CD14-positive monocyte (primary cell): Measurements from ENCODE around the gene ARMC9. TPM values are rescaled to one million over a fixed set of nuclear protein-coding genes. Genes with fewer than 3 reads are reported as not detected.

Source experiments
- DNase-seq, 3 donors: peaks; one replicate each; pipeline ENCODE4 v3.0.0-alpha.2; 2011 to 2022
- H2AFZ ChIP-seq: 2 replicates; pipeline ENCODE4 v1.6.0; 2012; ENCODE audit warnings: mild to moderate bottlenecking, low read depth, low read length, inconsistent platforms; ENCODE audit not compliant: insufficient read depth, poor library complexity, severe bottlenecking
- H3K27ac ChIP-seq, 2 donors: 1 replicate in 1 of 2; 2 replicates in 1 of 2; pipeline ENCODE4 v1.5.1; 2012 to 2013; ENCODE audit warnings: low read length in 2 of 2, control low read depth in 1 of 2, inconsistent platforms in 1 of 2, low read depth in 1 of 2, mild to moderate bottlenecking in 1 of 2
- H3K27me3 ChIP-seq, 2 donors: one replicate each; pipeline versions ENCODE4 v1.6.0 to v1.6.1; 2011 to 2013; ENCODE audit warnings: low read length in 2 of 2; ENCODE audit not compliant: control insufficient read depth in 2 of 2, insufficient read depth in 2 of 2
- H3K36me3 ChIP-seq, 2 donors: replicated peaks in 1 of 2; 1 replicate in 1 of 2; 2 replicates in 1 of 2; pipeline versions ENCODE4 v1.5.1 to v1.6.1; 2012 to 2013; ENCODE audit warnings: low read length in 2 of 2, control low read depth in 1 of 2, inconsistent platforms in 1 of 2, mild to moderate bottlenecking in 1 of 2; ENCODE audit not compliant: insufficient read depth in 2 of 2, control insufficient read depth in 1 of 2
- H3K4me1 ChIP-seq, 2 donors: 1 replicate in 1 of 2; 2 replicates in 1 of 2; pipeline versions ENCODE4 v1.5.1 to v1.6.1; 2012 to 2013; ENCODE audit warnings: low read length in 2 of 2, control low read depth in 1 of 2, inconsistent platforms in 1 of 2, mild to moderate bottlenecking in 1 of 2, moderate library complexity in 1 of 2; ENCODE audit not compliant: insufficient read depth in 2 of 2, control insufficient read depth in 1 of 2
- H3K4me2 ChIP-seq: replicated peaks from 2 replicates; pipeline ENCODE3; 2012; ENCODE audit warnings: low read length, moderate library complexity, mild to moderate bottlenecking; ENCODE audit not compliant: poor library complexity, severe bottlenecking; ENCODE audit errors: extremely low read depth
- H3K4me3 ChIP-seq, 3 experiments: fragments of 200-600 bp in 1 of 3; sonication (generic) in 1 of 3; replicated peaks in 1 of 3; 1 replicate in 2 of 3; 2 replicates in 1 of 3; pipeline ENCODE4 v1.5.1; 2011 to 2013; ENCODE audit warnings: low read length in 3 of 3, mild to moderate bottlenecking in 3 of 3, control low read depth in 2 of 3, low read depth in 2 of 3, inconsistent platforms in 1 of 3, moderate library complexity in 1 of 3
- H3K79me2 ChIP-seq: 2 replicates; pipeline ENCODE4 v1.6.0; 2012; ENCODE audit warnings: mild to moderate bottlenecking, control low read depth, inconsistent platforms, low read length, moderate library complexity; ENCODE audit not compliant: insufficient read depth
- H3K9ac ChIP-seq: 2 replicates; pipeline ENCODE4 v1.6.0; 2017; ENCODE audit warnings: low read length, mild to moderate bottlenecking; ENCODE audit not compliant: insufficient read depth, poor library complexity, severe bottlenecking
- H3K9me3 ChIP-seq, 2 donors: replicated peaks in 1 of 2; 1 replicate in 1 of 2; 2 replicates in 1 of 2; pipeline versions ENCODE4 v1.5.1 to v1.6.1; 2012 to 2013; ENCODE audit warnings: low read length in 2 of 2, control low read depth in 1 of 2; ENCODE audit not compliant: control insufficient read depth in 1 of 2, insufficient read depth in 1 of 2
- H4K20me1 ChIP-seq: 2 replicates; pipeline ENCODE4 v1.6.0; 2012; ENCODE audit warnings: mild to moderate bottlenecking, low read length, control low read depth, moderate library complexity; ENCODE audit not compliant: insufficient read depth
- H3K27ac Mint-ChIP-seq, 7 donors: one replicate each; pipeline ENCODE4 v1.8.0; 2020; ENCODE audit warnings: mild to moderate bottlenecking in 7 of 7, mixed read lengths in 7 of 7, moderate library complexity in 6 of 7, inconsistent platforms in 2 of 7
- H3K27me3 Mint-ChIP-seq, 3 donors: one replicate each; pipeline ENCODE4 v1.8.0; 2021 to 2022; ENCODE audit warnings: low read depth in 3 of 3, mild to moderate bottlenecking in 3 of 3, mixed read lengths in 3 of 3, moderate library complexity in 3 of 3, inconsistent platforms in 1 of 3
- H3K36me3 Mint-ChIP-seq, 2 donors: one replicate each; pipeline ENCODE4 v1.8.0; 2020; ENCODE audit warnings: mixed read lengths in 2 of 2, inconsistent platforms in 1 of 2, mild to moderate bottlenecking in 1 of 2
- H3K4me1 Mint-ChIP-seq: one replicate; pipeline ENCODE4 v1.8.0; 2020; ENCODE audit warnings: mild to moderate bottlenecking, mixed read lengths
- H3K4me3 Mint-ChIP-seq, 2 donors: one replicate each; pipeline ENCODE4 v1.8.0; 2020; ENCODE audit warnings: mild to moderate bottlenecking in 2 of 2, mixed read lengths in 2 of 2, moderate library complexity in 1 of 2
- H3K9me3 Mint-ChIP-seq, 7 donors: one replicate each; pipeline ENCODE4 v1.8.0; 2020 to 2022; ENCODE audit warnings: mixed read lengths in 7 of 7, mild to moderate bottlenecking in 6 of 7, moderate library complexity in 6 of 7, inconsistent platforms in 2 of 7
- WGBS: methylation state at CpG from one replicate; pipeline ENCODE4 v1.1.5; 2013; ENCODE audit warnings: missing lambda C conversion rate; ENCODE audit not compliant: insufficient coverage; 5-methylcytosine and 5-hydroxymethylcytosine counted together
- intact Hi-C, 2 donors: fragments of 100-400 bp; cut with micrococcal nuclease; formaldehyde crosslinking; loops; one replicate each; pipeline versions ENCODE4 v1.15.0 to v1.15.1; 2023
- polyA plus RNA-seq, 3 donors: library from polyadenylated mRNA; depleted of rRNA in 1 of 3; unstranded in 2 of 3; stranded (reverse) in 1 of 3; fragments of 300-500 nt in 2 of 3; fragments of >200 nt in 1 of 3; fragmentation: Illumina TruSeq in 2 of 3; gene quantifications; 1 replicate in 2 of 3; 2 replicates in 1 of 3; pipeline ENCODE4 v1.2.3, GENCODE V29; 2012 to 2021
- TF ChIP-seq, protein P1 (sequence below): fragments of 200-600 bp; IDR thresholded peaks from one replicate; pipeline ENCODE4 v1.8.0; 2022; ENCODE audit warnings: antibody characterized with exemption, mild to moderate bottlenecking

ARMC9 gene
- polyA plus RNA-seq, 3 donors, result 0.07 to 0.27 TPM; not detected in 1

DNA sequence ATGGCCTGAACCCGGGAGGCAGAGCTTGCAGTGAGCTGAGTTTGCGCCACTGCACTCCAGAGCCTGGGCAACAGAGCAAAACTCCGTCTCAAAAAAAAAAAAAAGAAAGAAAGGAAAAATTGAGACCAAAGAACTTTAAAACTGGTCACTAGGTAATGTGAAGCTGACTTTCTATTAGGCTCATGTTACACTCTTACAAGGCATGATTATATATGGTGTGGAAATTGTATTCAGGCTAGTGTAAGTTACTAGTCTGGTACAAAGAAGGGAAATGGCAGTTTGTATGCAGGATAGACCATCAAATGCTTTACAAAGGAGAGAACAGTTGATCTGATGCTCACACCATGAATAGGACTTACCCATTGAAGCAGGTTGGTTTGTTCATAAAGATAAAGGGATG, 35.4 kb upstream of the ARMC9 start:
- 100% methylated on average over 3 of the region's 3 CpGs for WGBS
- no peak overlapping the region for H3K4me3 ChIP-seq
- Mint-ChIP-seq H3K36me3 (peaks cover 76 to 83% of the 10 kb centered on the region in 2 donors), H3K4me3 (no peak overlapping the region), H3K9me3 (no peaks in the 10 kb centered on the region), H3K27ac (no peak overlapping the region), H3K4me1 (peaks cover 3% of the 10 kb centered on the region), H3K27me3 (peaks cover 0 to 2% (median 0%) of the 10 kb centered on the region in 3 donors)
- H3K27me3 ChIP-seq, result no peaks in the 10 kb centered on the region
- no peak overlapping the region for H3K9ac ChIP-seq
- no peaks in the 10 kb centered on the region for H3K4me1 ChIP-seq
- H3K9me3 ChIP-seq, result no peaks in the 10 kb centered on the region
- no peak for DNase-seq
- H3K27ac ChIP-seq, result no peak overlapping the region
- intact Hi-C loops, result no loop called here
- no peak overlapping the region for H2AFZ ChIP-seq
- peaks cover 74 to 94% of the 10 kb centered on the region in 2 donors for H3K36me3 ChIP-seq
- H4K20me1 ChIP-seq, result no peaks in the 10 kb centered on the region
- no peak overlapping the region for H3K4me2 ChIP-seq
- H3K79me2 ChIP-seq, result no peaks in the 10 kb centered on the region
- TF ChIP-seq, protein P1, sequence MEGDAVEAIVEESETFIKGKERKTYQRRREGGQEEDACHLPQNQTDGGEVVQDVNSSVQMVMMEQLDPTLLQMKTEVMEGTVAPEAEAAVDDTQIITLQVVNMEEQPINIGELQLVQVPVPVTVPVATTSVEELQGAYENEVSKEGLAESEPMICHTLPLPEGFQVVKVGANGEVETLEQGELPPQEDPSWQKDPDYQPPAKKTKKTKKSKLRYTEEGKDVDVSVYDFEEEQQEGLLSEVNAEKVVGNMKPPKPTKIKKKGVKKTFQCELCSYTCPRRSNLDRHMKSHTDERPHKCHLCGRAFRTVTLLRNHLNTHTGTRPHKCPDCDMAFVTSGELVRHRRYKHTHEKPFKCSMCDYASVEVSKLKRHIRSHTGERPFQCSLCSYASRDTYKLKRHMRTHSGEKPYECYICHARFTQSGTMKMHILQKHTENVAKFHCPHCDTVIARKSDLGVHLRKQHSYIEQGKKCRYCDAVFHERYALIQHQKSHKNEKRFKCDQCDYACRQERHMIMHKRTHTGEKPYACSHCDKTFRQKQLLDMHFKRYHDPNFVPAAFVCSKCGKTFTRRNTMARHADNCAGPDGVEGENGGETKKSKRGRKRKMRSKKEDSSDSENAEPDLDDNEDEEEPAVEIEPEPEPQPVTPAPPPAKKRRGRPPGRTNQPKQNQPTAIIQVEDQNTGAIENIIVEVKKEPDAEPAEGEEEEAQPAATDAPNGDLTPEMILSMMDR, result no peak

DNA sequence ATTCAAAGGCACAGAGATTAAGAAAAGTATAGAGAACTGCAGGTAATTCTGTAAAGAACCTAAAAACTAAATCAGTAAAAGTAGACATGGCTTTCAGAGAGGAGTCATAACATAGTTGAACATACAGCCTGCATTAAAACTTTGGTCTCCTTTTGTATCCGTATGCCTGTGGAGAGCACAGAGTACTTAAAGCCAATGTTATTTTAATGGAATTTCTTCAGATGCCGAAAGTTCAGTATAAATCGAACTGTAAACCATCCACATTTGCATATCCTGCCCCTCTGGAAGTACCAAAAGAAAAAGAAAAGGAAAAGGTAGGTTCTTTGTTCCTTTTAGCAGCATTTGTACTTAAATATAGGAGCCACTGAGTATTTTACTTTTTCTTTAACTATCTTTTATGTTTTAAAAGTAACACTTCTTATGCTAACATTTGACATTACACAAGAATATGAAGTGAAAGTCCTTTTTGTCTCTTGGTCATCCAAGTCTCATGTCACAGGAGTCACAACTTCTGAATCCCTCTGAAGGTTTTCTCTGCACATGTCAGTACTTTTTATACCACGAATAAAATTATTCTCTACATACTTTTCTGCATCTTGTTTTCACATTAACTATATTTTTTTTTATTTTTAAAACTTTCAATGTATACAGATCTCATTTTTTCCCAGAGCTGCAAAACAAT, 34.9 kb upstream of the ARMC9 start:
- no CpG with 5 or more reads among the region's 4 CpGs for WGBS

More for the DNA sequence above, 34.9 kb upstream of the ARMC9 start:
- peaks cover 69 to 93% of the 10 kb centered on the region in 2 donors for H3K36me3 ChIP-seq
- DNase-seq, result no peak
- Mint-ChIP-seq H3K9me3 (no peaks in the 10 kb centered on the region), H3K4me1 (peaks cover 5% of the 10 kb centered on the region), H3K27me3 (peaks cover 0 to 1% (median 0%) of the 10 kb centered on the region in 3 donors), H3K27ac (no peak overlapping the region), H3K36me3 (peaks cover 73 to 83% of the 10 kb centered on the region in 2 donors), H3K4me3 (no peak overlapping the region)
- no peak overlapping the region for H3K4me2 ChIP-seq
- TF ChIP-seq, protein P1, result no peak
- H3K79me2 ChIP-seq, result no peaks in the 10 kb centered on the region
- H3K9ac ChIP-seq, result no peak overlapping the region
- intact Hi-C loops, result no loop called here
- H3K27ac ChIP-seq, result no peak overlapping the region
- H2AFZ ChIP-seq, result no peak overlapping the region
- H3K9me3 ChIP-seq, result no peaks in the 10 kb centered on the region
- H4K20me1 ChIP-seq, result no peaks in the 10 kb centered on the region
- H3K4me3 ChIP-seq, result no peak overlapping the region
- H3K27me3 ChIP-seq, result no peaks in the 10 kb centered on the region
- H3K4me1 ChIP-seq, result peaks cover under 1 to 3% of the 10 kb centered on the region in 2 donors
